ENCODE results near the gene PAK4.

PAK4 gene

GRCh38 chr19:39150235-39150634, 24.6 kb downstream of the PAK4 start:
- Histone ChIP-seq H3K27me3 (ENCODE audit: low read length) (no peaks in the 10 kb centered on the region), H3K4me2 (ENCODE audit: low read depth, low read length, poor library complexity, severe bottlenecking) (no peak overlapping the region), H3K27ac (ENCODE audit: low read depth, low read length) (no peak overlapping the region), H3K79me2 (ENCODE audit: insufficient read depth, low read length) (no peaks in the 10 kb centered on the region), H3F3A (ENCODE audit: insufficient read depth) (no peaks in the 10 kb centered on the region), H3K9me2 (replicated peaks; ENCODE audit: insufficient read depth, low read length) (no peaks in the 10 kb centered on the region), H2AFZ (ENCODE audit: low read depth, low read length, severe bottlenecking) (no peak overlapping the region), H3K9ac (ENCODE audit: low read length) (no peak overlapping the region), H4K20me1 (ENCODE audit: low read depth, low read length) (no peaks in the 10 kb centered on the region), H3K4me3 (ENCODE audit: insufficient read depth, low read length, poor library complexity, severe bottlenecking) (no peak overlapping the region), H3K36me3 (ENCODE audit: low read length) (no peaks in the 10 kb centered on the region), H3K9me3 (ENCODE audit: insufficient read depth, low read length) (no peaks in the 10 kb centered on the region)
- TF ChIP-seq EZH2phosphoT487 (conservative IDR thresholded peaks at IDR 0.05; ENCODE audit: low read length) (no peak), CTCF (IDR thresholded peaks at IDR 0.05; ENCODE audit: insufficient read depth, low read length, poor library complexity, severe bottlenecking) (no peak)

- Histone ChIP-seq H3K79me2 (ENCODE audit: insufficient read depth, low read length) (no peaks in the 10 kb centered on the region), H3K9ac (ENCODE audit: low read length) (no peak overlapping the region), H3K4me3 (ENCODE audit: insufficient read depth, low read length, poor library complexity, severe bottlenecking) (no peak overlapping the region), H2AFZ (ENCODE audit: low read depth, low read length, severe bottlenecking) (no peak overlapping the region), H3F3A (ENCODE audit: insufficient read depth) (no peaks in the 10 kb centered on the region), H3K27ac (ENCODE audit: low read depth, low read length) (no peak overlapping the region), H3K4me2 (ENCODE audit: low read depth, low read length, poor library complexity, severe bottlenecking) (no peak overlapping the region), H3K9me2 (replicated peaks; ENCODE audit: insufficient read depth, low read length) (no peaks in the 10 kb centered on the region), H3K9me3 (ENCODE audit: insufficient read depth, low read length) (no peaks in the 10 kb centered on the region), H3K27me3 (ENCODE audit: low read length) (no peaks in the 10 kb centered on the region), H3K36me3 (ENCODE audit: low read length) (no peaks in the 10 kb centered on the region), H4K20me1 (ENCODE audit: low read depth, low read length) (no peaks in the 10 kb centered on the region)
- no peak for TF ChIP-seq EZH2phosphoT487 (conservative IDR thresholded peaks at IDR 0.05; ENCODE audit: low read length)
- no peak for TF ChIP-seq CTCF (IDR thresholded peaks at IDR 0.05; ENCODE audit: insufficient read depth, low read length, poor library complexity, severe bottlenecking)
These were observed 25.4 kb downstream of the PAK4 start for GRCh38 chr19:39150807-39151600.

- TF ChIP-seq CTCF (IDR thresholded peaks at IDR 0.05; ENCODE audit: insufficient read depth, low read length, poor library complexity, severe bottlenecking), result no peak
- TF ChIP-seq EZH2phosphoT487 (conservative IDR thresholded peaks at IDR 0.05; ENCODE audit: low read length), result no peak
- Histone ChIP-seq H3K79me2 (ENCODE audit: insufficient read depth, low read length) (no peaks in the 10 kb centered on the region), H3K36me3 (ENCODE audit: low read length) (no peaks in the 10 kb centered on the region), H3F3A (ENCODE audit: insufficient read depth) (no peaks in the 10 kb centered on the region), H4K20me1 (ENCODE audit: low read depth, low read length) (no peaks in the 10 kb centered on the region), H3K9ac (ENCODE audit: low read length) (no peak overlapping the region), H3K4me3 (ENCODE audit: insufficient read depth, low read length, poor library complexity, severe bottlenecking) (no peak overlapping the region), H3K4me2 (ENCODE audit: low read depth, low read length, poor library complexity, severe bottlenecking) (no peak overlapping the region), H3K9me2 (replicated peaks; ENCODE audit: insufficient read depth, low read length) (no peaks in the 10 kb centered on the region), H2AFZ (ENCODE audit: low read depth, low read length, severe bottlenecking) (no peak overlapping the region), H3K9me3 (ENCODE audit: insufficient read depth, low read length) (no peaks in the 10 kb centered on the region), H3K27ac (ENCODE audit: low read depth, low read length) (no peak overlapping the region), H3K27me3 (ENCODE audit: low read length) (no peaks in the 10 kb centered on the region)
These were observed 26.5 kb downstream of the PAK4 start for GRCh38 chr19:39152066-39152465.

Data from SU-DHL-6 (cell line).